K562 (cell line): Measurements from ENCODE around the gene WASF2. TPM values are rescaled to one million over a fixed set of nuclear protein-coding genes. Genes with fewer than 3 reads are reported as not detected.

Source experiments
- COPS2 ChIP-seq: fragments of 450-650 bp; conservative IDR thresholded peaks from 2 replicates; pipeline ENCODE4 v1.6.1; 2016; ENCODE audit warnings: mild to moderate bottlenecking, moderate library complexity
- CTCF ChIP-seq, 3 experiments: IDR thresholded peaks in 2 of 3; conservative IDR thresholded peaks in 1 of 3; 2 replicates each; pipeline ENCODE4 v1.5.1; 2011 to 2012; ENCODE audit warnings: low read length in 3 of 3, mild to moderate bottlenecking in 3 of 3, control low read depth in 2 of 3, improper control_type of control experiment in 1 of 3, inconsistent platforms in 1 of 3, low read depth in 1 of 3, mixed read lengths in 1 of 3, moderate library complexity in 1 of 3; ENCODE audit not compliant: insufficient read depth in 2 of 3
- FIP1L1 ChIP-seq: fragments of 200-400 bp; formaldehyde crosslinking; IDR thresholded peaks from 2 replicates; pipeline ENCODE4 v1.6.1; 2018; ENCODE audit warnings: mild to moderate bottlenecking, low read depth, low read length; ENCODE audit not compliant: poor library complexity, severe bottlenecking
- HNRNPK ChIP-seq: fragments of 200-400 bp; formaldehyde crosslinking; IDR thresholded peaks from one replicate; pipeline ENCODE4 v1.6.1; 2018; ENCODE audit warnings: mild to moderate bottlenecking, low read depth, low read length; ENCODE audit not compliant: poor library complexity, severe bottlenecking
- MBD2 ChIP-seq: sonication (generic); IDR thresholded peaks from 2 replicates; pipeline ENCODE4 v1.6.1; 2016; ENCODE audit warnings: low read depth, borderline replicate concordance
- NEUROD1 ChIP-seq: fragments of 150-350 bp; IDR thresholded peaks from 2 replicates; pipeline ENCODE4 v1.6.1; 2014; ENCODE audit warnings: borderline replicate concordance, low read length, low read depth; ENCODE audit not compliant: partially characterized antibody
- SIX5 ChIP-seq, 2 experiments: IDR thresholded peaks; 2 replicates each; pipeline ENCODE4 v1.6.1; 2011; ENCODE audit warnings: low read length in 2 of 2, borderline replicate concordance in 1 of 2, low read depth in 1 of 2, mild to moderate bottlenecking in 1 of 2, moderate library complexity in 1 of 2; ENCODE audit not compliant: insufficient read depth in 1 of 2
- SMARCA4 ChIP-seq: fragments of 450-650 bp; IDR thresholded peaks from 2 replicates; pipeline ENCODE4 v1.6.1; 2016
- TAF9B ChIP-seq: fragments of 450-650 bp; IDR thresholded peaks from 2 replicates; pipeline ENCODE4 v1.6.1; 2018; ENCODE audit warnings: mild to moderate bottlenecking; ENCODE audit not compliant: partially characterized antibody
- ZBTB49 ChIP-seq: sonication (generic); formaldehyde crosslinking; IDR thresholded peaks from 2 replicates; pipeline ENCODE4 v1.8.0; 2022; ENCODE audit warnings: missing genetic modification reagents, mild to moderate bottlenecking, borderline replicate concordance
- polyA plus RNA-seq, 8 experiments: library from polyadenylated mRNA; depleted of rRNA in 4 of 8; stranded (reverse) in 5 of 8; unstranded in 3 of 8; fragments of >200 nt; fragmentation: Nextera tagmentation in 2 of 8; fragmentation: Illumina TruSeq in 1 of 8; extraction: Ambion mirVana in 2 of 8; extraction: Trizol in 1 of 8; gene quantifications; 2 replicates each; pipeline versions ENCODE4 v1.2.1 to v1.2.3, GENCODE V29; 2011 to 2014; ENCODE audit warnings: inconsistent platforms in 1 of 8, missing spikeins in 1 of 8
- total RNA-seq, 7 experiments: library from RNA; depleted of rRNA in 6 of 7; stranded (reverse); fragments of >200 nt in 6 of 7; fragmentation: Illumina TruSeq in 2 of 7; extraction: Trizol in 2 of 7; gene quantifications; 2 replicates each; pipeline versions ENCODE4 v1.2.1 to v1.2.3, GENCODE V29; 2011 to 2021; ENCODE audit warnings: low replicate concordance in 1 of 7
- TF ChIP-seq, protein P1 (sequence below): fragments of 450-650 bp; formaldehyde crosslinking; conservative IDR thresholded peaks from 2 replicates; pipeline ENCODE4 v1.4.0; 2022; ENCODE audit warnings: mild to moderate bottlenecking, missing genetic modification characterization
- TF ChIP-seq, protein P2 (sequence below), 2 experiments: IDR thresholded peaks in 1 of 2; conservative IDR thresholded peaks in 1 of 2; 2 replicates each; pipeline ENCODE4 v1.6.1; 2016; ENCODE audit warnings: low read depth in 2 of 2, mild to moderate bottlenecking in 1 of 2, missing compliant biosample characterization in 1 of 2, missing genetic modification characterization in 1 of 2, moderate library complexity in 1 of 2
- TF ChIP-seq, protein P3 (sequence below): fragments of 250-450 bp; sonication (Bioruptor Pico); IDR thresholded peaks from 2 replicates; pipeline ENCODE4 v1.5.0; 2020; ENCODE audit warnings: mild to moderate bottlenecking, borderline replicate concordance
- TF ChIP-seq, protein P4 (sequence below): fragments of 250-450 bp; sonication (Bioruptor Pico); IDR thresholded peaks from 2 replicates; pipeline ENCODE4 v1.6.1; 2021; ENCODE audit warnings: mild to moderate bottlenecking

WASF2 gene
- total and polyA plus RNA-seq, 9 of the 15 experiments (the other 6 are each of a cell fraction or from before 2014, with no cell fraction given): 8.2 to 163 (median 31.2) TPM

DNA sequence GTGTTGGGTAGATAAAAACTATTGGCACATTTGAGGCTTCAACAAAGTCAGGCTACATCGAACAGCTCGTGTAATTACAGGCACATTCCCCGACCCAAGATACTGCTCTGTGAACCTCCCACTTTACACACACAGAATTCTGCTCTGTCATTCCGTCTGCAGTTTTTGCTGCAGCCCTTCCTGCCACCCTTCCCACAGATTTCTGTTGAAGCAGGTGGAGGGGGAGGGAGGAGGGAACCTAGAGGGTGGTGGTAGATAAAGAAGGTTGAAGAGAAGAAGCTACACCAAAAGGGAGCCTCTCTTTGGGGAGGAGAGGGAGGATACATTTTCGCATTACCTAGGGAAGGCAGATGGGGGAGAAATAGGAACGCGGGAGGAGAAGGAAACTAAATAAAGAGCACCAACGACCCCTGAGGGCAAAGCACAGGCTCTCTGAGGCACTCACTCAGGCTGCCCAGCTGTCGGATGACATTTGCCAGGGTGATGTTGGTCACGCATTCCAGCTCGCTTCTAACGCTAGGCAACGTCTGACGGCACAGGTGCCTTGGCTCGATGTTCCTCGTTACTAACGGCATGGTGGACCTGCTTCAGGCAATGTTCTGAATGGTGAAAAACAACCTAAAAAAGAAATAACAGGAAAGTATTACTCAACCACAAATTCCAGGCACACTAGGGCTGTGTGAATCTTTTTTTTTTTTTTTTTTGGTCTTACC is 61.5 kb downstream of the WASF2 start (continued):
- TF ChIP-seq COPS2 (no peak), CTCF (IDR thresholded peaks at IDR 0.05 in 2 of 3, conservative IDR thresholded peaks at IDR 0.05 in 1 of 3; ENCODE audit: insufficient read depth in 2 of 3, low read depth in 1 of 3, low read length in 3 of 3) (no peak), FIP1L1 (no peak), ZBTB49 (CRISPR knock-in tag) (no peak), SMARCA4 (peak; percentile 89), SIX5 (IDR thresholded peaks at IDR 0.05; ENCODE audit: borderline replicate concordance in 1 of 2, insufficient read depth in 1 of 2, low read depth in 1 of 2, low read length in 2 of 2) (no peak), NEUROD1 (peak; percentile 64), TAF9B (no peak), MBD2 (no peak), HNRNPK (no peak)
- TF ChIP-seq, protein P1, sequence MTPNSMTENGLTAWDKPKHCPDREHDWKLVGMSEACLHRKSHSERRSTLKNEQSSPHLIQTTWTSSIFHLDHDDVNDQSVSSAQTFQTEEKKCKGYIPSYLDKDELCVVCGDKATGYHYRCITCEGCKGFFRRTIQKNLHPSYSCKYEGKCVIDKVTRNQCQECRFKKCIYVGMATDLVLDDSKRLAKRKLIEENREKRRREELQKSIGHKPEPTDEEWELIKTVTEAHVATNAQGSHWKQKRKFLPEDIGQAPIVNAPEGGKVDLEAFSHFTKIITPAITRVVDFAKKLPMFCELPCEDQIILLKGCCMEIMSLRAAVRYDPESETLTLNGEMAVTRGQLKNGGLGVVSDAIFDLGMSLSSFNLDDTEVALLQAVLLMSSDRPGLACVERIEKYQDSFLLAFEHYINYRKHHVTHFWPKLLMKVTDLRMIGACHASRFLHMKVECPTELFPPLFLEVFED (CRISPR knock-in tag): no peak
- TF ChIP-seq, protein P2, sequence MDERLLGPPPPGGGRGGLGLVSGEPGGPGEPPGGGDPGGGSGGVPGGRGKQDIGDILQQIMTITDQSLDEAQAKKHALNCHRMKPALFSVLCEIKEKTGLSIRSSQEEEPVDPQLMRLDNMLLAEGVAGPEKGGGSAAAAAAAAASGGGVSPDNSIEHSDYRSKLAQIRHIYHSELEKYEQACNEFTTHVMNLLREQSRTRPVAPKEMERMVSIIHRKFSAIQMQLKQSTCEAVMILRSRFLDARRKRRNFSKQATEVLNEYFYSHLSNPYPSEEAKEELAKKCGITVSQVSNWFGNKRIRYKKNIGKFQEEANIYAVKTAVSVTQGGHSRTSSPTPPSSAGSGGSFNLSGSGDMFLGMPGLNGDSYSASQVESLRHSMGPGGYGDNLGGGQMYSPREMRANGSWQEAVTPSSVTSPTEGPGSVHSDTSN (CRISPR knock-in tag; IDR thresholded peaks at IDR 0.05; ENCODE audit: low read depth): no peak
- TF ChIP-seq, protein P2 (tag; conservative IDR thresholded peaks at IDR 0.05; ENCODE audit: low read depth): no peak
- TF ChIP-seq, protein P3, sequence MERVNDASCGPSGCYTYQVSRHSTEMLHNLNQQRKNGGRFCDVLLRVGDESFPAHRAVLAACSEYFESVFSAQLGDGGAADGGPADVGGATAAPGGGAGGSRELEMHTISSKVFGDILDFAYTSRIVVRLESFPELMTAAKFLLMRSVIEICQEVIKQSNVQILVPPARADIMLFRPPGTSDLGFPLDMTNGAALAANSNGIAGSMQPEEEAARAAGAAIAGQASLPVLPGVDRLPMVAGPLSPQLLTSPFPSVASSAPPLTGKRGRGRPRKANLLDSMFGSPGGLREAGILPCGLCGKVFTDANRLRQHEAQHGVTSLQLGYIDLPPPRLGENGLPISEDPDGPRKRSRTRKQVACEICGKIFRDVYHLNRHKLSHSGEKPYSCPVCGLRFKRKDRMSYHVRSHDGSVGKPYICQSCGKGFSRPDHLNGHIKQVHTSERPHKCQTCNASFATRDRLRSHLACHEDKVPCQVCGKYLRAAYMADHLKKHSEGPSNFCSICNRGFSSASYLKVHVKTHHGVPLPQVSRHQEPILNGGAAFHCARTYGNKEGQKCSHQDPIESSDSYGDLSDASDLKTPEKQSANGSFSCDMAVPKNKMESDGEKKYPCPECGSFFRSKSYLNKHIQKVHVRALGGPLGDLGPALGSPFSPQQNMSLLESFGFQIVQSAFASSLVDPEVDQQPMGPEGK (CRISPR knock-in tag): 0 out of 2 replicates have a peak, but pooled peaks have one; percentile 42
- TF ChIP-seq, protein P4, sequence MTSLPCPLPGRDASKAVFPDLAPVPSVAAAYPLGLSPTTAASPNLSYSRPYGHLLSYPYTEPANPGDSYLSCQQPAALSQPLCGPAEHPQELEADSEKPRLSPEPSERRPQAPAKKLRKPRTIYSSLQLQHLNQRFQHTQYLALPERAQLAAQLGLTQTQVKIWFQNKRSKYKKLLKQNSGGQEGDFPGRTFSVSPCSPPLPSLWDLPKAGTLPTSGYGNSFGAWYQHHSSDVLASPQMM (CRISPR knock-in tag): no peak
